Inflammatory macrophage treated with lipopolysaccharide for 1 hour (primary cell): ENCODE results near the gene DEFB131A.
"Not testable (repeated sequence)": the region's sequence is repeated elsewhere in the genome, so short reads cannot be mapped to it uniquely, and the experiment has no call there.

ENCODE experiments used
- DNase-seq, 2 donors: peaks; one replicate each; pipeline ENCODE4 v3.0.0-alpha.2; 2020 to 2022

DEFB131A gene

GRCh38 chr4:9444114-9444513, at the start of gene DEFB131A:
DEFB131A (plus strand) TSS chr4:9444414; CDS start chr4:9444534, 120 bp downstream.
- not testable (repeated sequence) for DNase-seq

- DNase-seq = not testable (repeated sequence)
These were observed 38.4 kb upstream of the DEFB131A start for GRCh38 chr4:9405774-9406173.

- not testable (repeated sequence) for DNase-seq
These were observed 37.7 kb upstream of the DEFB131A start for GRCh38 chr4:9406491-9406890.

DNA sequence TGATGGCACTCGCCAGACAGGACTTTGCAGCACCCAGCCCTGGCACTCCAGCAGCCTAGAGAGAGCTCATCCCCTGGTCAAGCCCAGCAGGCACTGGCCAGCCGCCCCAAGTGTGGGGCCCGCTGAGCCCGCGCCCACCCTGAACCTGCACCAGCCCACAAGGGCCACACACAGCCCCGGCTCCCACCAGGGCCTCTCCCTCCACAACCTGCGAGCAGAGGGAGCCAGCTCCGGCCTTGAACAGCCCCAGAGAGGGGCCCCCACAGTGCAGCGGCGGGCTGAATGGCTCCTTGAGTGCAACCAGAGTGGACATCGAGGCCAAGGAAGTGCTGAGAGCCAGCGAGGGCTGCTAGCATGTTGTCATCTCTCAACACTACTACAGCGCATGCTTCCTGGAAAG, 34.4 kb upstream of the DEFB131A start:
- DNase-seq = no peak

GRCh38 chr4:9421884-9422455, 22.2 kb upstream of the DEFB131A start:
- DNase-seq = not testable (repeated sequence)

GRCh38 chr4:9425916-9426315, 18.3 kb upstream of the DEFB131A start:
- DNase-seq = not testable (repeated sequence)

DNA sequence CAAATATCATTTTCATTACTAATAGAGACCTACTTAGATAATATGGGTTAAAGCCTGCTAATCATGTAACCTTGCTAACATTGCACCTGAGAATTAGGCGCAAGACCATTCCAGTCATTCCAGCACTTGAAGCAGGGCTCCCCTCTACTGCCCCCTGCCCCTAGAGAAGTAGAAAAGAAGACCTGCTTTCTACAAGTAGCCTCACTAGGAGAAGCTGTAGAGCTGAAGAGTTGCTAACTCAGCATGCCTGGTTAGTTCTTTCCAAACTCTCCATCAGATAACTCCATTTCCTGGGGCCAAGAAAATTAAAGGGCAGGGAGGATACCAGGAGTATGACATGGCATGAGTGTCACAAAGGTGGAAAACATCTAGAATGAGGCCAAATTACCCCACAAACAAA, 14.2 kb upstream of the DEFB131A start:
- DNase-seq = not testable (repeated sequence)

GRCh38 chr4:9433320-9433719, 10.9 kb upstream of the DEFB131A start:
- DNase-seq = not testable (repeated sequence)

DNA sequence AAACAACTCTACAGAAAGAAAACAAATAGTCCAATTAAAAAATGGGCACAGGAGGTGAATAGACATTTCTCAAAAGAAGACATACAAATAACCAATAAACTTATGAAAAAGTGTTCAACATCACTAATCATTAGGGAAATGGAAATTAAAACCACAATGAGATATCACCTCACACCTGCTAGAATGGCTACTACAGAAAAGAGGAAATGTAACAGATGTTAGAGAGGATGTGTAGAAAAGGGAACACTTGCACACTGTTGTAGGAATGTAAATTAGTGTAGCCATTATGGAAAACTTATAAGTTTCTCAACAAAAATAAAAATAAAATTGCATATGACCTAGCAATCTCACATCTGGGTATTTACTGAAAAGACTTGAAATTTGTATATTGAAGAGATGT, 7.5 kb upstream of the DEFB131A start:
- not testable (repeated sequence) for DNase-seq

- not testable (repeated sequence) for DNase-seq
These were observed 1.9 kb upstream of the DEFB131A start for GRCh38 chr4:9442355-9442754.

GRCh38 chr4:9444681-9445080, 467 bp downstream of the DEFB131A start:
- DNase-seq = not testable (repeated sequence)

- DNase-seq = not testable (repeated sequence)
These were observed 8.0 kb downstream of the DEFB131A start for GRCh38 chr4:9452251-9452650.

- DNase-seq = not testable (repeated sequence)
These were observed 10.1 kb downstream of the DEFB131A start for GRCh38 chr4:9454284-9454683.

- not testable (repeated sequence) for DNase-seq
These were observed 10.8 kb downstream of the DEFB131A start for GRCh38 chr4:9455046-9455445.

- DNase-seq = not testable (repeated sequence)
These were observed 35.3 kb downstream of the DEFB131A start for GRCh38 chr4:9479466-9479865.

DNA sequence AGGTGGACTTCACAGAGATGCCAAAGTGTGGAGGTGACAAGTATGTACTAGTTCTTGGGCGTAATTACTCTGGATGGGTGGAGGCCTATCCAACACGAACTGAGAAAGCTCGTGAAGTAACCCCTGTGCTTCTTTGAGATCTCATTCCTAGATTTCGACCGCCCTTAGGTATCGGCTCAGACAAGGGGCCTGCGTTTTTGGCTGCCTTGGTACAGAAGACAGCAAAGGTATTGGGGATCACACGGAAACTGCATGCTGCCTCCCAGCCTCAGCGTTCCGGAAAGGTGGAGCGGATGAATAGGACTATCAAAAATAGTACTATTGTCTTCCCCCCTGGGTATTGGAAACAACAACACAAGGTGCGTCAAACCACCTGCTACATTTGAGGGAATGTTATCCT, 35.9 kb downstream of the DEFB131A start:
- not testable (repeated sequence) for DNase-seq

GRCh38 chr4:9482871-9483270, 38.7 kb downstream of the DEFB131A start:
- DNase-seq = not testable (repeated sequence)

DNA sequence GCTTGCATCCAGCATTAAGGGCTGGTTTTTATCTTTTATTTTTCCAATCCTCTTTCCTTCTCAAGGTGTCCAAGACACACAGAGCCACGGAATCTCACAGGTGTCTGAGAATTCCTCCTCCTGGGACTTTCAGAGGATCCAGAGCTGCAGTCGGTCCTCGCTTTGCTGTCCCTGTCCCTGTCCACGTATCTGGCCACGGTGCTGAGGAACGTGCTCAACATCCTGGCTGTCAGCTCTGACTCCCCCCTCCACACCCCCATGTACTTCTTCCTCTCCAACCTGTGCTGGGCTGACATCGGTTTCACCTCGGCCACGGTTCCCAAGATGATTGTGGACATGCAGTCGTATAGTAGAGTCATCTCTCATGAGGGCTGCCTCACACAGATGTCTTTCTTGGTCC, 39.5 kb downstream of the DEFB131A start:
- not testable (repeated sequence) for DNase-seq

DNA sequence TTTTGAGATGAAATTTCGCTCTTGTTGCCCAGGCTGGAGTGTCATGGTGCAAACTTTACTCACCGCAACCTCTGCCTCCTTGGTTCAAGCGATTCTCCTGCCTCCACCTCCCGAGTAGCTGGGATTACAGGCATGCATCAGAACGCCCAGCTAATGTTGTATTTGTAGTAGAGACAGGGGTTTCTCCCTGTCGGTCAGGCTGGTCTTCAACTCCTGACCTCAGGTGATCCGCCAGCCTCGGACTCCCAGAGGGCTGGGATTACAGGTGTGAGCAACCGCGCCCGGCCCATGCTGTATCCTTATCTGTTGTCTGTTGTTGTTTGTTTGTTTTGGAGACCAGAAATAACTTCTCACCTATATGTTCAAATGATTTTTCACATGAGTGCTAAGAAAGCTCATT, 42.7 kb downstream of the DEFB131A start:
- DNase-seq = not testable (repeated sequence)

GRCh38 chr4:9488796-9489195, 44.6 kb downstream of the DEFB131A start:
- not testable (repeated sequence) for DNase-seq

DNA sequence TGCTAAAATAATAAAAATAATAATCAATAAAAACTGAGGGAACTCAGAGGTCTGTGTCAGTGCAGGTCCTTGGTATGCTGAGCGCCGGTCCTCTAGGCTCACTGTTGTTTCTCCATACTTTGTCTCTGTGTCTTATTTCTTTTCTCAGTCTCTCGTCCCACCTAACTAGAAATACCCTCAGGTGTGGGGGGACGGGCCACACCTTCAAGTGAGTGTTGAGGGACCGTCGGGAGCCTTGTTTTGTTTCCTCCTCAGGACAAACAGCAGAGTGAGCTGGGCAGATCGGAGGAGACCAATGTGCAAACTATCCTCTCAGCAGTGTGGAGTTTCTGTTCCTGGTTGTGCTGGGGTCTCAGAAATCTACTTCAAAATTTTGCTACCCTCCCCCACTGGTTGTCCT, 46.3 kb downstream of the DEFB131A start:
- not testable (repeated sequence) for DNase-seq

- not testable (repeated sequence) for DNase-seq
These were observed 46.8 kb downstream of the DEFB131A start for GRCh38 chr4:9490986-9491385.

GRCh38 chr4:9493589-9493988, 49.4 kb downstream of the DEFB131A start:
- DNase-seq = not testable (repeated sequence)

GRCh38 chr4:9494256-9495035, 50.2 kb downstream of the DEFB131A start:
- not testable (repeated sequence) for DNase-seq
